ENCODE data around the gene UGT1A9.

UGT1A9 gene

DNA sequence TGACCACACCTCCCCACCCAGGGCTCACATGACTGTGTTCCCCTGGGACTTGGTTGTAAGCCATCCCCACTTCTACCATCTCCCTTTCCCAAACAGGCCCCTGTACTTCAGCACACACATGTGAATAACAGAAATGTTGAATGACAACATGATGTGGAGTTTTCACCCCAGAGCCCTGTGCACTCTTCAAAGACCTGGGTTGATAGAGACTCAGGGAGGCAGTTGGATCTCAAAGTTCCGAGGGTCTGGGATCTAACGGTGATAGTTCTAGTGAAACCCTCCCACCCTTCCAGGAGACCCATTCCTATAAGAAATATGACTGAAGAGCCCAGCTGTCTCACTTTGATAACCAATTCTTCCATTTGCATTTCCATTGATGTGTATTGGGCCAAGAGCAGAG lies 106.3 kb downstream of the UGT1A9 start, which contains the start of gene MROH2A:
Gene MROH2A, plus strand, starts transcription at position 301 of the 400 bp plus-strand sequence. CDS start 1,029 bp downstream, outside the sequence.
- Histone ChIP-seq H3K4me1 (ENCODE audit: control insufficient read depth, insufficient read depth, low read length, unreplicated experiment) (no peaks in the 10 kb centered on the region), H2AFZ (ENCODE audit: low read length, unreplicated experiment) (no peak within 1 kb of the TSS), H3K27me3 (ENCODE audit: insufficient read depth, low read length) (peaks cover 20% of the 10 kb centered on the region; the same call in 1 of the 2 replicates), H3K27ac (ENCODE audit: low read depth, low read length) (no peak within 1 kb of the TSS), H3K79me2 (ENCODE audit: control insufficient read depth, insufficient read depth, low read length, unreplicated experiment) (no peaks in the 10 kb centered on the region), H3K4me3 (ENCODE audit: low read depth, low read length) (no peak within 1 kb of the TSS), H3K36me3 (ENCODE audit: insufficient read depth, low read length) (no peaks in the 10 kb centered on the region)

DNA sequence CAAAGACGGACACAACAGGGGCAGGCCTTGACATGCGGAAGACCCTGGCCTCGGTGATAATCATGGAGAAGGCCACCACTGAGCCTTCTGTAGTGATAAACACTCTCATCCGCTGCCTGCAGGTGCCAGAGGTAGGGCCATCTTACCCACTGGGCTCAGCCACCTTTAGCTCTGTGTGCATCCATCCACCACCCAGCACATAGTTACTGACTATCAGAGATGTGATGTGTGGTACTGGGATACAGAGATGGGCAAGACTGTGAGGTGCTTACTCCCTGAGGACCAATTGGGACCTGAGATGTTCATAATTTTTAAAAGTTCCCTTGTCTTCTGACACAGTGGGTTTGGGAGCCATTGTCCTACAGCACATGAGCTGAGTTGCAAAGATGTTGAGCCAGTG lies 108.0 kb downstream of the UGT1A9 start:
- Histone ChIP-seq H3K27me3 (ENCODE audit: insufficient read depth, low read length) (peaks cover 21% of the 10 kb centered on the region; the same call in 1 of the 2 replicates), H2AFZ (ENCODE audit: low read length, unreplicated experiment) (no peak overlapping the region), H3K79me2 (ENCODE audit: control insufficient read depth, insufficient read depth, low read length, unreplicated experiment) (no peaks in the 10 kb centered on the region), H3K4me1 (ENCODE audit: control insufficient read depth, insufficient read depth, low read length, unreplicated experiment) (no peaks in the 10 kb centered on the region), H3K36me3 (ENCODE audit: insufficient read depth, low read length) (no peaks in the 10 kb centered on the region), H3K4me3 (ENCODE audit: low read depth, low read length) (no peak overlapping the region), H3K27ac (ENCODE audit: low read depth, low read length) (no peak overlapping the region)

DNA sequence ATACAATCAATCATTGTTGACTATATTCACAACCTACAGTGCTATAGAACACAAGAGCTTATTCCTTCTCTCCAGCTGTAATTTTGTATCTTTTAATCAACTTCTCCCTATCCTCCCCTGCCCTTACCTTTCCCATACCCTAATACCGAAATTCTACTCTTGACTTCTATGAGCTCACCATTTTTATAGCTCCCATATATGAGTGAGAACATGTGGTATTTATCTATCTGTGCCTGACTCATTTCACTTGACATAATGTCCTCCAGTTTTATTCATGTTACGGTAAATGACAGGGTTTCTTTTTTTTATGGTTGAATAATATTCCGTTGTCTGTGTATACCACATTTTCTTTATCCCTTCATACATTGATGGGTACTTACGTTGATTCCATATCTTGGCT lies 109.1 kb downstream of the UGT1A9 start:
- Histone ChIP-seq H3K4me3 (ENCODE audit: low read depth, low read length) (no peak overlapping the region), H3K36me3 (ENCODE audit: insufficient read depth, low read length) (no peaks in the 10 kb centered on the region), H2AFZ (ENCODE audit: low read length, unreplicated experiment) (no peak overlapping the region), H3K79me2 (ENCODE audit: control insufficient read depth, insufficient read depth, low read length, unreplicated experiment) (no peaks in the 10 kb centered on the region), H3K27ac (ENCODE audit: low read depth, low read length) (no peak overlapping the region), H3K27me3 (ENCODE audit: insufficient read depth, low read length) (peaks cover 21% of the 10 kb centered on the region; the same call in 1 of the 2 replicates), H3K4me1 (ENCODE audit: control insufficient read depth, insufficient read depth, low read length, unreplicated experiment) (no peaks in the 10 kb centered on the region)

DNA sequence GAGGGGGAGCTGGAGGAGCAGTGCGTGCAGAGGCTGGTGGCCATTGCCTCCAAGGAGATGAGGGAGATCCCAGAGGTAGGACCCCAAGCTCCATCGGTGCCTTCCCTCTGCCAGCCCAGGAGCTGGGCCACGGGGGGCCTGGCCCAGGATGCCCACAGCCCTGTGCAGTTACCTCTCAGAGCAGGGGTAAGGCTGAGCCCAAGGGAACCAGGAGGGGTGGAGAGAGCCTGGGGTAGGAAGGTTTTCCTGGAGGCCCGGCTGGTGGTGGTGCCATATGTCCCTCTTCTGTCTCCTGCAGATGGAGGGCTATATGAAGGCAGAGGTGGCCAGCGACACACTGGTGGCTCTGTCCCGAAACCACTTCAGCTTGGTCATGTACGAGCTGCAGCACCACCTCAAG lies 117.9 kb downstream of the UGT1A9 start:
- Histone ChIP-seq H2AFZ (ENCODE audit: low read length, unreplicated experiment) (no peak overlapping the region), H3K36me3 (ENCODE audit: insufficient read depth, low read length) (no peaks in the 10 kb centered on the region)

DNA sequence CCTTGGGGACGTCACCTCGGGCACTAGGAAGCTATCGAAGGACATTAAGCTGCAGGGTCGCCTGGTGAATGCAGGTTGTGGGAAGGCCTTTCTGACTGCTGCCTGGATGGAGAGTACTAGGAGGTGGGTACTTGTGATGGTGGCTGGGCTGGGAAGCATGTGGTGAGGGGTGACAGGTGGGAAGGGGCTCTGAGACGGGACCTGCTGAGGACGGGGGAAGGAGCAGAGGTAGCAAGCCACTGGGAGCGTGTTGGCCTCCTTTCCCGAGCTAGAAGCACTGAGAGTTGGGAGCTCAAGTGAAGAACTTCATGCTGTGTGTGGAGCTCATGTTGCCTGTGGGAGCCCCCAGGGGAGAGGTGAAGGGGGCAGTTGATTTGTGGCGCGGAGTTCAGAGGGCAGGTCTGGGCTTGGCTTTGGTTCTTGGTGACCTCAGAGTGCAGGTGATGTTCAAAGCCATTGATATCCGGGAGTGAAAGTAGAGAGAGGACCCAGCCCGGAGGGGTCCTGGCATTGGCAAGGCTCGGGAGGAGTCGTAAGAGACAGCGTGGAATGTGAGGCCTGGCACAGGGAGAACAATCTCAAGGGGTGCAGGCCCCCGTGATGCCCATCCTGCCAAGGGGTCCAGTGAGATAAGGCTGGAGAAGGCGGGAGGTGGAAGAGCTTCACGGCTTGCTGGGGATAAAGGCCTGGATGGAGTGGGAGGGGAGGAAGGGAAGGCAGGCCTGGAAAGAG lies 119.6 kb downstream of the UGT1A9 start:
- Histone ChIP-seq H3K27me3 (ENCODE audit: insufficient read depth, low read length) (peaks cover 8% of the 10 kb centered on the region; the same call in 1 of the 2 replicates), H3K4me3 (ENCODE audit: low read depth, low read length) (no peak overlapping the region), H3K4me1 (ENCODE audit: control insufficient read depth, insufficient read depth, low read length, unreplicated experiment) (no peaks in the 10 kb centered on the region), H2AFZ (ENCODE audit: low read length, unreplicated experiment) (no peak overlapping the region), H3K79me2 (ENCODE audit: control insufficient read depth, insufficient read depth, low read length, unreplicated experiment) (no peaks in the 10 kb centered on the region), H3K36me3 (ENCODE audit: insufficient read depth, low read length) (no peaks in the 10 kb centered on the region), H3K27ac (ENCODE audit: low read depth, low read length) (no peak overlapping the region)

More for the DNA sequence above, 117.9 kb downstream of the UGT1A9 start:
- Histone ChIP-seq H3K27me3 (ENCODE audit: insufficient read depth, low read length) (peaks cover 11% of the 10 kb centered on the region; the same call in 1 of the 2 replicates), H3K27ac (ENCODE audit: low read depth, low read length) (no peak overlapping the region), H3K79me2 (ENCODE audit: control insufficient read depth, insufficient read depth, low read length, unreplicated experiment) (no peaks in the 10 kb centered on the region), H3K4me1 (ENCODE audit: control insufficient read depth, insufficient read depth, low read length, unreplicated experiment) (no peaks in the 10 kb centered on the region), H3K4me3 (ENCODE audit: low read depth, low read length) (no peak overlapping the region)

DNA sequence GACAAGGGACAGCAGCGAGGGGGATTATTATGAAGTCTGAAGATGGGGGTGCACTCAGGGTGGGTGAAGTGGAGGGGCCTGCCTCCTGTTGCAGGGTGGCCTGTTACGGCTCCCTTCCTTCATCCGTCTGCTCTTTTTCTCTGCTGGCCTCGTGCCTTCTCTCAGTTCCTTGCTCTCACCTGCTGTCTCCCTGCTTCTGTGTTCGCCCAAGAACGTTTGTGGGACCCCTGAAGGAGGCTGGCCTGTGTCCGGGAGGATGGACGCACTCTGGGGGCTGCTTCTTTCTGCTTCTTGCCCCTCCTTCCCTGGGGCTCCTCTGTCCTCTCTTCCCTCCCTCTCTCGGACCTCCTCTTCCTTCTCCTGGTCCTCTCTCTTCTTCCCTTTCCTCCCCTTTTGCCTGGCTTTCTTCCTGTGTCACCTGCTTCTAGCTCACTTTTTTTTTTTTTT lies 120.2 kb downstream of the UGT1A9 start:
- no peaks in the 10 kb centered on the region for H3K36me3 ChIP-seq (ENCODE audit: insufficient read depth, low read length)
- 0 out of 2 replicates have a peak, but pooled peaks cover 8% of the 10 kb centered on the region for H3K27me3 ChIP-seq (ENCODE audit: insufficient read depth, low read length)
- no peaks in the 10 kb centered on the region for H3K79me2 ChIP-seq (ENCODE audit: control insufficient read depth, insufficient read depth, low read length, unreplicated experiment)
- H3K4me1 ChIP-seq (ENCODE audit: control insufficient read depth, insufficient read depth, low read length, unreplicated experiment): no peaks in the 10 kb centered on the region
- H2AFZ ChIP-seq (ENCODE audit: low read length, unreplicated experiment): no peak overlapping the region
- no peak overlapping the region for H3K4me3 ChIP-seq (ENCODE audit: low read depth, low read length)
- H3K27ac ChIP-seq (ENCODE audit: low read depth, low read length): no peak overlapping the region

DNA sequence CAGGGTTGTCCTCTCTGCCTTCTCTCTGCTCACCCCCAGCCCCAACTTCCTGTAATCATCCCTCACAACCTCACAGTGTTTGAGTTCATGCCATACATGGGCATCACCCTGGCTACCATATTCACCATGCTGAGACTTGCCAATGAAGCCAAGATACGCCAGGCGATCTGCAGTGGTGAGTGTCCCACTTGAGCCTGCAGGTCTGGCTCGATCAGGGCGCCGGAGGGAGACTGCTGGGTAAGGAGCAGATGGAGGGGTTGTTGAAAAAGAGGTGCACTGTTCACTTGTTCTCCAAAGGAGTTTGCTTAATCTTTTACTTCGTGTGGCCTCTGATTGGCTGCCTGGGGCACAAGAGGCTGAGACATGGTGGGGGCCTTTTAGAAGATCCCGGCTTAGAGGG lies 121.0 kb downstream of the UGT1A9 start:
- H3K79me2 ChIP-seq (ENCODE audit: control insufficient read depth, insufficient read depth, low read length, unreplicated experiment): no peaks in the 10 kb centered on the region
- no peak overlapping the region for H3K4me3 ChIP-seq (ENCODE audit: low read depth, low read length)
- no peaks in the 10 kb centered on the region for H3K36me3 ChIP-seq (ENCODE audit: insufficient read depth, low read length)
- 0 out of 2 replicates have a peak, but pooled peaks cover 13% of the 10 kb centered on the region for H3K27me3 ChIP-seq (ENCODE audit: insufficient read depth, low read length)
- no peak overlapping the region for H2AFZ ChIP-seq (ENCODE audit: low read length, unreplicated experiment)
- no peaks in the 10 kb centered on the region for H3K4me1 ChIP-seq (ENCODE audit: control insufficient read depth, insufficient read depth, low read length, unreplicated experiment)
- H3K27ac ChIP-seq (ENCODE audit: low read depth, low read length): no peak overlapping the region

DNA sequence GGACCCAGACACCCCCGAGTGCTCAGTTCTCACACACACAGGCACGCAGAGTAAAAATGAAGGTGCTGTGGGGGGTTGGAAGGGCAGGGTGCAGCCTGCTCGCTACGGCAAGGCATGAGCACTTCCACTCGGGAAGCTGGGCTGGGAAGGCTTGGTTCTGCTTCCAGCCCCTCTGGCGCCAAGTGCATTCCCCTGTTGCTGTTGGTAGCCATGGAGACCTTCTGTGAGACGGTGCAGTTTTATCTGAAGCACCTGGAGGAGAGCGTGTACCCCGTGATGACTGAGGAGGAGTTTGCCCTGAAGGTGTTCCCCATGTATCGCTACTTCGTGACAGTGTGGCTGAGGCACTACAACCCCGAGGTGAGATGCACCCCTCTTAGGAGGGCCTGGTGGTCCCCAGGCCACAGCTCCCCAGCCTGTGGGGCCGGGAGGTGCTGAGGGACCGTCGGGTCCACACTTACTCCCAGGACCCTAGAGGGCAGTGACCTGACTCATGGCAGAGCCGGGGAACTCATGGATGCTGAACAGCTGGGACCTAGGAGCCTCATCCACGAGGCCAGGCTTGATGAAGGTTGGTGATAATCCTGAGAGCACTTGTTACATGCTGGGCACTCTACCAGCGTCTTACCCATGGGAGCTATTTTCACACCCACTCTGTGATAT lies 121.9 kb downstream of the UGT1A9 start:
- Histone ChIP-seq H3K4me1 (ENCODE audit: control insufficient read depth, insufficient read depth, low read length, unreplicated experiment) (no peaks in the 10 kb centered on the region), H2AFZ (ENCODE audit: low read length, unreplicated experiment) (no peak overlapping the region), H3K79me2 (ENCODE audit: control insufficient read depth, insufficient read depth, low read length, unreplicated experiment) (no peaks in the 10 kb centered on the region), H3K27me3 (ENCODE audit: insufficient read depth, low read length) (peaks cover 13% of the 10 kb centered on the region; the same call in 1 of the 2 replicates), H3K36me3 (ENCODE audit: insufficient read depth, low read length) (no peaks in the 10 kb centered on the region), H3K4me3 (ENCODE audit: low read depth, low read length) (no peak overlapping the region), H3K27ac (ENCODE audit: low read depth, low read length) (no peak overlapping the region)

DNA sequence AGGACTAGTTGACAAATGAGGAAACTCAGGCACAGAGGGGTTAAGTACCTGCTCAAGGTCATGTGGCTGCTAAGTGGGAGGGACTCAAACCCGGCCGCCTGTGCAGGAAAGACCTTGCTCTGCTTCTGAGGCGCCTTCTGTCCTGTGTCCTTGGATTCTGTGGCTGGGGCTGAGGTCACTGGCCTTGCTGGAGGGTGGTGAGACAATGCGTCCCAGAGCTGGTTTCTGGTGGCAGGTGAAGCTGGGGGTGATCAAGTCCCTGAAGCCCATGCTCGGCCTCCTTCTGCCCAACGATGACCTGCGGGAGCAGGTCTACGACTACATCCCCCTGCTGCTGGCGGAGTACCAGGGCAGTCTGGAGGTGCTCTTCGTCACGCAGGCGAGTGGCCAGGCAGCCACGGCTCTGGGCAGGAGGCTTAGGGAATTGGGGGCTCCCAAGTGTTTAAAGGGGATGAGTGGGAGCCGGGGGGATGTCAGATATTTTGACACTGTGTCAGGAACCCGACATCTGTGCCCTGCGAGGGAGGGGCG lies 122.5 kb downstream of the UGT1A9 start:
- H2AFZ ChIP-seq (ENCODE audit: low read length, unreplicated experiment): no peak overlapping the region
- H3K4me1 ChIP-seq (ENCODE audit: control insufficient read depth, insufficient read depth, low read length, unreplicated experiment): no peaks in the 10 kb centered on the region
- no peaks in the 10 kb centered on the region for H3K36me3 ChIP-seq (ENCODE audit: insufficient read depth, low read length)
- H3K79me2 ChIP-seq (ENCODE audit: control insufficient read depth, insufficient read depth, low read length, unreplicated experiment): no peaks in the 10 kb centered on the region
- no peak overlapping the region for H3K4me3 ChIP-seq (ENCODE audit: low read depth, low read length)
- peaks cover 13% of the 10 kb centered on the region; the same call in 1 of the 2 replicates for H3K27me3 ChIP-seq (ENCODE audit: insufficient read depth, low read length)
- no peak overlapping the region for H3K27ac ChIP-seq (ENCODE audit: low read depth, low read length)

DNA sequence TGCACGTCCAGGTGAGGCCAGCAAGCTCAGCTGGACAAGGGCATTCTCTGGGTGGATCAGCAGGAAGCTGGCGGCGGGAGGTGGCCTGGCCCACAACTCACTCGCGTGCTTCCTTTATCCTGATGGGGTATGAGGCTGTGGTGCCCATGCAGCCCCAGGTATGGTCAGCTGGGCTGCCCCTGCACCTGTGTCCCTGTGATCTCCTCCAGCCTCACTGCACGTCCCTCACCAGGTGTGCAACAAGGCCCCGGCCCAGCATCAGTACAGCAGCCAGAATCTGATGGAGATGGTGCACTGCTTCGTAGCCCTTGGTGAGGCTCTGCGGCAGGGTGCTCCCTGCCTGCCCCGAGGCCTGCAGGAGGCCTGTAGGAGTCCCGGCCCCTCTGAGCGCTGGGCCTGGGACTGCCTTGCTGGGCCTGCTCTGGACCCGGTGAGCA lies 124.1 kb downstream of the UGT1A9 start:
- Histone ChIP-seq H2AFZ (ENCODE audit: low read length, unreplicated experiment) (no peak overlapping the region), H3K4me1 (ENCODE audit: control insufficient read depth, insufficient read depth, low read length, unreplicated experiment) (no peaks in the 10 kb centered on the region), H3K36me3 (ENCODE audit: insufficient read depth, low read length) (no peaks in the 10 kb centered on the region), H3K79me2 (ENCODE audit: control insufficient read depth, insufficient read depth, low read length, unreplicated experiment) (no peaks in the 10 kb centered on the region), H3K27me3 (ENCODE audit: insufficient read depth, low read length) (peaks cover 19% of the 10 kb centered on the region; the same call in 1 of the 2 replicates), H3K27ac (ENCODE audit: low read depth, low read length) (no peak overlapping the region), H3K4me3 (ENCODE audit: low read depth, low read length) (no peak overlapping the region)

All from ACC112 (cell line).